RPMI8226 (cell line): Measurements from ENCODE around the gene TAP1.
"Not testable (repeated sequence)": the region's sequence is repeated elsewhere in the genome, so short reads cannot be mapped to it uniquely, and the experiment has no call there.

Source experiments
- DNase-seq: peaks from one replicate; pipeline ENCODE4 v3.0.0-alpha.2; 2015

TAP1 gene, protein sequence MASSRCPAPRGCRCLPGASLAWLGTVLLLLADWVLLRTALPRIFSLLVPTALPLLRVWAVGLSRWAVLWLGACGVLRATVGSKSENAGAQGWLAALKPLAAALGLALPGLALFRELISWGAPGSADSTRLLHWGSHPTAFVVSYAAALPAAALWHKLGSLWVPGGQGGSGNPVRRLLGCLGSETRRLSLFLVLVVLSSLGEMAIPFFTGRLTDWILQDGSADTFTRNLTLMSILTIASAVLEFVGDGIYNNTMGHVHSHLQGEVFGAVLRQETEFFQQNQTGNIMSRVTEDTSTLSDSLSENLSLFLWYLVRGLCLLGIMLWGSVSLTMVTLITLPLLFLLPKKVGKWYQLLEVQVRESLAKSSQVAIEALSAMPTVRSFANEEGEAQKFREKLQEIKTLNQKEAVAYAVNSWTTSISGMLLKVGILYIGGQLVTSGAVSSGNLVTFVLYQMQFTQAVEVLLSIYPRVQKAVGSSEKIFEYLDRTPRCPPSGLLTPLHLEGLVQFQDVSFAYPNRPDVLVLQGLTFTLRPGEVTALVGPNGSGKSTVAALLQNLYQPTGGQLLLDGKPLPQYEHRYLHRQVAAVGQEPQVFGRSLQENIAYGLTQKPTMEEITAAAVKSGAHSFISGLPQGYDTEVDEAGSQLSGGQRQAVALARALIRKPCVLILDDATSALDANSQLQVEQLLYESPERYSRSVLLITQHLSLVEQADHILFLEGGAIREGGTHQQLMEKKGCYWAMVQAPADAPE

GRCh38 chr6:32853541-32854375, at the start of gene TAP1, which contains the start of gene PSMB9:
Gene TAP1 (minus strand): TSS chr6:32853704. CDS start chr6:32853636, 68 bp downstream.
Gene PSMB9 (plus strand): TSS chr6:32854192. CDS start chr6:32854230, 38 bp downstream.
- DNase-seq, result peak; percentile 94

DNA sequence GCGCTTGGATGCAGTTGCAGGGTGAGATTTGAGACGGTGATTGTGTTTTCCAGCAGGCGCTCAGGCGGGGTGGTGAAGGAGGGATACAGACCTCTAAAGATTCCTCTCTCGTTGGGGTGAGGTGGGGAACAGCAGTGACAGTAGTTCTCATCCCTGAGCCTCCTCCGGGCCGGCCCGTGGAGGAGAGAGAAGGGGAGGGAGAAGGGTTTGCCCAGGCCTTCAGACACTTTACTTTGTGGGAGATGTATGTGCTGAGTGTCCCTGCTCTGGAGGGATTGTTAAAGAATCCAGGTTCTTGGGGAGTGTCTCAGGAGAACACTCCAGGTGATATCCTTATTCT, 41.5 kb upstream of the TAP1 start:
- DNase-seq, result no peak

- DNase-seq, result peak; percentile 95
Observed at GRCh38 chr6:32894085-32895005, 40.8 kb upstream of the TAP1 start.

GRCh38 chr6:32890831-32891230, 37.3 kb upstream of the TAP1 start:
- DNase-seq, result no peak

- DNase-seq, result no peak
Observed at GRCh38 chr6:32889533-32889932, 36.0 kb upstream of the TAP1 start.

DNA sequence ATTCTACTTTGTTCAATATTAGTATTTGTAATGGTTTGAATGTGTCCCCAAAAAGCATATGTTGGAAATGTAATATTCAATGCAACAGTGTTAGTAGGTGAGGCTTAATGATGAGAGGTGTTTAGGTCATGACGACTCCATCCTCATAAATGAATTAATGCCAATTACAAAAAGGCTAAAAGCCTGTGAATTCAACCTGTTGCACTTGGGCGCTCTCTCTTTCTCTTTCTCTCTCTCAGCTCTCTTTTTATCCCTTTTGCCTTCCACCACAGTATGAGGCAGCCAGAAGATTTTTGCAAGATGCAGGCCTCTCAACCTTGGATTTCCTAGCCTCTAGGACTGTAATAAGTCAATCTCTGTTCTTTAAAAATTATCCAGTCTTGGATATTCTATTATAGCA, 35.1 kb upstream of the TAP1 start:
- DNase-seq, result no peak

GRCh38 chr6:32887616-32888015, 34.1 kb upstream of the TAP1 start:
- DNase-seq, result no peak

- no peak for DNase-seq
Observed at GRCh38 chr6:32886681-32887383, 33.3 kb upstream of the TAP1 start.

DNA sequence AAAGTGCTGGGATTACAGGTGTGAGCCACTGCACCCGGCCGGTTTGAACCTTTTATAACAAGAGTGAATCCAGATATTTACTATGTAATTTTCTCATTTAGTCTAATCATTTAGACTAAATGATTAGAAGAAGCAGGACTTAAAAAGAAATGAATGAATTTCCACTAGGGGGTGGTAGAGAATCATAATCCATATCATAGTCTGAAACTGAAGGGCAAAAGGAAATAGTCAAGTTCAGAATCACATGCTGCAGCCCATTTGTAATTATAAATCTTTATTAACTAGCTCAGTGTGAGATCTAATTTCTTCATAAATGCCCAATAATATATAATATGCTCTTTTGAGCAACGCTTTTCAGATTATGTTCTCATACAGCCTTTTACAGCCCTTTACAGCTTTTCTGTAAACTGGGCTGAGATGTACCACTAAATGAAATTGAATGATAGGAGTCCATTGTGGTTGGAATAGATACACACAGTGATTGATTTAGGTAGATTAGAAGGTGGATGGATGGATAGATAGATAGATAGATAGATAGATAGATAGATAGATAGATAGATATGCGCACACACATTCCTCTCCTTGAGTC, 32.3 kb upstream of the TAP1 start:
- peak; percentile 75 for DNase-seq

- DNase-seq, result no peak
Observed at GRCh38 chr6:32883789-32884188, 30.3 kb upstream of the TAP1 start.

DNA sequence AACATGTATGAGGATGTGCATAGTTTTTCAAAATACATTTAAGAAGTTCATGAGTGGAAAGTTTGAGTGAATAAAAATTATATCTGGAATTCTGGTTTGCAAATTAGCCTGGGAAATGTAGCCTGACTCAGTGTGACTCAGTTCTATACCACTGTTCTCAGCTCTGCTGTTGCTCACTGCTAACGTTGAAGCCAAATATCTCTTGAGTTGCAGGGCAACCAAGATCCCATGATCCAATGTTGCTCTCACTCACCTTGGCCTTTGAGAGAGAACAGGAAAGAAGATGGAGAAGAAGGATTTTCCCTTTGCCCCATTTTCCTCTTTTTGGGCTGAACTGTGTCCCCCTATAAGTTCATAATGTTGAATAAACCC, 29.4 kb upstream of the TAP1 start:
- DNase-seq, result no peak

GRCh38 chr6:32880962-32881361, 27.5 kb upstream of the TAP1 start:
- DNase-seq, result not testable (repeated sequence)

GRCh38 chr6:32879691-32880090, 26.2 kb upstream of the TAP1 start:
- DNase-seq, result no peak

DNA sequence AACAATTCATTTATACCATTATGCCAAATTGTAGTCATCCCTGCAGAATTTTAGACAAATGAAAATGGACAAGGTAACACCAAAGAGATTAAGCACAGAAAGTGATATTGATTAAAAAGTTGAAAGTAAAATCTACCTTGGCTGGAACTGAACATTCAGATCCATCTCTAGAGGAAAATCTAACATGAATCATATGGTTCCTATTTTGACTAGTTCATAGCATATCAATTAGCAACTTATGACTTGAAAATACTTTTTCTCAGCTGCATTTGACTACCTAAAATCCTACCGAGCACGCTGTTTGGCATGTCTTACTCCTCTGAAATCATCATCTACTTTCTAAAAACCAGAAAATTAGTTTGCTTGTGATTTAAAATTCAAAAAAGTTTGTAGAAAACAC, 23.1 kb upstream of the TAP1 start:
- no peak for DNase-seq

DNA sequence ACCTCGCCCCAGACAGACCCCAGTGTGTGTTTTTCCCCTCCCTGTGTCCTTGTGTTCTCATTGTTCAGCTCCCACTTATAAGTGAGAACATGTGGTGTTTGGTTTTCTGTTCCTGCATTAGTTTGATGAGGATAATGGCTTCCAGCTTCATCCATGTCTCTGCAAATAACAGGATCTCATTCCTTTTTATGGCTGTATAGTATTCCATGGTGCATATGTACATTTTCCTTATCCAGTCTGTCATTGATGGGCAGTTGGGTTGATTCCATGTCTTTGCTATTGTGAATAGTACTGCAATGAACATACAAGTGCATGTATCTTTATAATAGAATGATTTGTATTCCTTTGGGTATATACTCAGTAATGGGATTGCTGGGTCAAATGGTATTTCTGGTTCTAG, 20.4 kb upstream of the TAP1 start:
- DNase-seq, result not testable (repeated sequence)

- peak; percentile 84 for DNase-seq
Observed at GRCh38 chr6:32868257-32868788, 14.8 kb upstream of the TAP1 start.

GRCh38 chr6:32867554-32868256, 14.2 kb upstream of the TAP1 start:
- DNase-seq, result no peak

DNA sequence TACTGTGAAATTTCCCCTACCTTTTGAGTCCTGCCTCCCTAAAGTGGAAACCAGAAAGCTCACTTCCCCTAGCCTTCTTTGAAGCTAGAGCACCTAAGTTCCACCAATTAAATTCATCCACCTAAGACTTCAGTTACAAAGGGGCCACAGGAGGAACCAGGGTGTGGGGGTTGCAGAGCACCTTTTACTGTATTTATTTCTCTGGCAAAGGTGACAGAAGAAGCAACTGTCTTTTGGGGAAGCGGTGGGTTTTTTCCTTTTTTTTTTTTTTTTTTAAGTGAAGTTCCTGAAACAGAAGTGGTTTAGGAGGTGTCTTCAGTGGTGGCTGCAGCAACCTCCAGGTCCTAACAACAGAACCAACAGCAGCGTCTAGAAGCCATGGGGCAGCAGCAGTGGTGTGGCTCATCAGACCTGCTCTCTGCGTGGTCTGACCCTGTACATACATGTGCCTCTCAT, 13.5 kb upstream of the TAP1 start:
- DNase-seq, result no peak

DNA sequence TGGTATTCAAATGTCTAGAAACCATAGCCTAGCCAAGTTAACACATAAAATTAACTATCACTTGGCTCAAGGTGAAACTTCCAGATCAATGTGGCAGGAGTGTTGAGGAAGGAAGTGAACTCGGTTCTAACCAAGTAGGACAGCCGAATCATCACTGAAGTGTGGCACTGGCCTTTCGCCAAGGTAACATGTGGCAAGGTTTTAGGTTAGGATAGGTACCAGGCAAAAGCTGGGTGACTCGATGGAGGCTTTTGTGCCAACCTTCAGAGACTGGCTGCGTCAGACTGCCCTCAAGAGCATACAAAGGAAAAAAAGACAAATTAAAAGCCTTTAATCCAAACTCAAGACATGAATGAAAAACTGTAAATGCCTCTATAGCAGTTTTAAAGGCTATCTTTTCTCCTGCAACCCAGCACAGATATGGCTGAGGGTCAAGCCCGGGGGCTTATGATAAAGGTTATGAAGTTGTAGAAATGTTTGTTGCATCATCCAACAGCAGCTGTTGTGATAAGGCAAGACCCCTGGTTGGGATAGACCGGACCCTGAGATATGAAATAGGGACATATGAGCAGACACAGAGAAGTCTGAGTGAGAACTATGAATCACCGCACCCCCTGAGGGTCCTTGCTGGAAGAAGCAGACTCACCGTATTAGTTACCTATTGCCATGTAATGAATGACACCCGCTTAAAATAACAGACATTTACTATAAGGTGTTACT, 12.4 kb upstream of the TAP1 start:
- peak; percentile 16 for DNase-seq
